Colonic mucosa (tissue), 4 donors: ENCODE measurements around the gene HDAC4. TPM values are rescaled to one million over a fixed set of nuclear protein-coding genes. Genes with fewer than 3 reads are reported as not detected.

Experiments used
- DNase-seq: peaks from one replicate; pipeline ENCODE4 v3.0.0-alpha.2; 2020
- H3K27ac ChIP-seq: fragments of 200-600 bp; one replicate; pipeline ENCODE4 v1.8.0; 2021
- H3K27me3 ChIP-seq: fragments of 200-600 bp; one replicate; pipeline ENCODE4 v1.8.0; 2021
- H3K36me3 ChIP-seq: fragments of 200-600 bp; one replicate; pipeline ENCODE4 v1.8.0; 2021
- H3K4me1 ChIP-seq: fragments of 200-600 bp; one replicate; pipeline ENCODE4 v1.8.0; 2021; ENCODE audit warnings: mild to moderate bottlenecking
- H3K4me3 ChIP-seq: fragments of 200-600 bp; one replicate; pipeline ENCODE4 v1.8.0; 2021
- H3K9ac ChIP-seq, 2 donors: one replicate each; pipeline ENCODE4 v1.7.0; 2013; ENCODE audit warnings: control low read depth in 2 of 2, low read depth in 2 of 2, low read length in 2 of 2
- H3K9me3 ChIP-seq: fragments of 200-600 bp; one replicate; pipeline ENCODE4 v1.8.0; 2021
- intact Hi-C: fragments of 100-400 bp; cut with DNase I; formaldehyde crosslinking; loops from one replicate; pipeline ENCODE4 v1.14.1; 2022
- total RNA-seq, 2 donors: library from RNA; stranded (reverse); fragmentation: NEBNext Ultra II Directional in 1 of 2; extraction: Animal tissue kit (Norgen Biotek cat#: 25700) in 1 of 2; gene quantifications; one replicate each; pipeline ENCODE4 v1.2.1, GENCODE V29; 2021
- TF ChIP-seq, protein P1 (sequence below): fragments of 200-600 bp; IDR thresholded peaks from one replicate; pipeline ENCODE4 v1.8.0; 2022; ENCODE audit warnings: antibody characterized with exemption, mild to moderate bottlenecking
- donor health status: healthy.
- donor health status: DM: no; HTN: no; CAD: no.
- donor health status: DM: no; HTN: no; CAD: no.

HDAC4 gene
- total RNA-seq, 2 donors from 2014 or later = 35.3 to 46.8 TPM

DNA sequence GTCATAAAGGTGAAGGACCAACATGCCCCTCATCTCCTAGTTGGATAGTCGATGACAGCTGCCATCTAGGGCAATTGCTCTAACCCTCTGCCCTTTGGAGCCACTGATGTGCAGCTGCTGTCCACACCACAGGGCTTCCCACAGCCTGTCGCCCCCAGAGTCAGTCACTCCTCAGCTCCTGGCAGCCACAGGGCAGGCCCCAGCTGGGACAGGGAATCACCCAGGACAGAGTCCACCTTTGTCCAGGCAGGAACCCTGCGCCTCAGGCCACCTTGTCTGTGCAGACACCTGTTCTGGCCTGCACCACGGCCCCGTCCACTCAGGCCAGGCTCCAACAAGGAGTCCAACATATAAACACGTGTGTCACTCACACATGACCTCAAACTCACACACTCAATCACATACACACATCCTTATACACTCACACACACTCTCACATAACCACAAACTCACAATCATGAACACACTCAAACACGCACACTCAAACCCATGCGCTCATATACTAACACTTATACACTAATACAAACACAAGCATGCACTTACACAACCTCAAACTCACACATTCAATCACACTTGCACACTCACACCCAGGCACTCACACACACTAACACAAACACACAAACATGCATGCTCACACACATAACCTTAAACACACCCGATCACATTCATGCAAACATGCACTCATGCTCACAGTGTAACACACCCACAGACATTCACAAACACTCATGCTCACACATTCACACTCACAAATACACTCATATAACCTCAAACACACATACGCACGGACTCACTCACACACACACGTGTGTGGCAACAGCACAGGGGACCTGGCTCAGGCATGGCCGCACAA is 29.7 kb downstream of the HDAC4 start:
- H3K9me3 ChIP-seq = no peaks in the 10 kb centered on the region
- no peaks in the 10 kb centered on the region for H3K27me3 ChIP-seq
- H3K4me3 ChIP-seq = no peak overlapping the region
- H3K27ac ChIP-seq = no peak overlapping the region
- DNase-seq = no peak
- intact Hi-C loops = no loop called here
- no peaks in the 10 kb centered on the region for H3K4me1 ChIP-seq
- no peak overlapping the region for H3K9ac ChIP-seq
- TF ChIP-seq, protein P1, sequence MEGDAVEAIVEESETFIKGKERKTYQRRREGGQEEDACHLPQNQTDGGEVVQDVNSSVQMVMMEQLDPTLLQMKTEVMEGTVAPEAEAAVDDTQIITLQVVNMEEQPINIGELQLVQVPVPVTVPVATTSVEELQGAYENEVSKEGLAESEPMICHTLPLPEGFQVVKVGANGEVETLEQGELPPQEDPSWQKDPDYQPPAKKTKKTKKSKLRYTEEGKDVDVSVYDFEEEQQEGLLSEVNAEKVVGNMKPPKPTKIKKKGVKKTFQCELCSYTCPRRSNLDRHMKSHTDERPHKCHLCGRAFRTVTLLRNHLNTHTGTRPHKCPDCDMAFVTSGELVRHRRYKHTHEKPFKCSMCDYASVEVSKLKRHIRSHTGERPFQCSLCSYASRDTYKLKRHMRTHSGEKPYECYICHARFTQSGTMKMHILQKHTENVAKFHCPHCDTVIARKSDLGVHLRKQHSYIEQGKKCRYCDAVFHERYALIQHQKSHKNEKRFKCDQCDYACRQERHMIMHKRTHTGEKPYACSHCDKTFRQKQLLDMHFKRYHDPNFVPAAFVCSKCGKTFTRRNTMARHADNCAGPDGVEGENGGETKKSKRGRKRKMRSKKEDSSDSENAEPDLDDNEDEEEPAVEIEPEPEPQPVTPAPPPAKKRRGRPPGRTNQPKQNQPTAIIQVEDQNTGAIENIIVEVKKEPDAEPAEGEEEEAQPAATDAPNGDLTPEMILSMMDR = no peak
- H3K36me3 ChIP-seq = no peaks in the 10 kb centered on the region

DNA sequence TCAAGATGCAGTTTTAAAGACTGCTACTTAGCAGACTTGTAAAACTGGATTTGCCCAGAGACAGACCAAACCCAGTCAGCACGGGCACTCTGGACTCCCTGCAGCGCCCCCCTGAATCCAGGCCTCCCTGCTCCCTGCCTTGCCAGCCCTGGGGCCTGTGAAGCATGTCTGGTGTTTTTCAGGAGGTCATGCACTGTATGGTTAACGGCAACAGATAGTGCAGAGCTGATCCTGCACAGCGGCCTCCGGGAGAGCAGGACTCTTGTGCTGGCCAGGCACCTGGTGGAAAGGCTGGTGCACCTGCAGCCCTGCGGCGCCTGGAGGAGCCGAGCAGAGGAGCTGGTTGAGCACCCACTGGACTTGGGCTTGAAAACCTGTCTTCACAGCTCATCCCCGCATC is 30.4 kb downstream of the HDAC4 start:
- H3K27ac ChIP-seq = no peak overlapping the region
- no peak overlapping the region for H3K9ac ChIP-seq
- H3K4me1 ChIP-seq = no peaks in the 10 kb centered on the region
- TF ChIP-seq, protein P1 = no peak
- no peaks in the 10 kb centered on the region for H3K36me3 ChIP-seq
- H3K27me3 ChIP-seq = no peaks in the 10 kb centered on the region
- H3K9me3 ChIP-seq = no peaks in the 10 kb centered on the region
- intact Hi-C loops = no loop called here
- no peak for DNase-seq
- H3K4me3 ChIP-seq = no peak overlapping the region

DNA sequence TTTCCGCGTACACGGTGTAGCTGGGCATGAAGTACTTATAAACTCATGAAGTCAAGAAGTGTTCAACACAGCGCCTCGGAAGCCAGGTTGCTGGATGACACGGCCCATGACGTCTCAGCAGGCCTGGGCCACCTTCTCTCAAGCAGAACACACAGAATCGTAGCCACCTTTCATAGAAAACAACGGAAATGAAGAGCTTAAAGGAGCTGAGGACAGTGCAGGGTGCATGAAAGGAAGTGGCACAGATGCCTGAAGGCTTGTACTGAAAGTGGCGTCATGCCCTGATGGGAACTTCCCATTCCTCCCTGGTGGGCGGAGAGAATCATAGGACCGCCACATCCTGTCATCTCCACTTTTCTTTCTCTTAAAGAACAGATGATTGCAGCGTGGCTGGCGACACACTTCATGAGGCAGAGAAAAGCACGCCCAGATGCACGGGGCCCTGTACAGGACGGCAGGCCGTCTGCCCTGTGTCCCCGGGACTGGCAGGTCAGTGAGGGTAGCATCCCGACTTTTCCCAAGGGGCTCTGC is 31.1 kb downstream of the HDAC4 start:
- H3K27ac ChIP-seq = no peak overlapping the region
- no peak overlapping the region for H3K4me3 ChIP-seq
- intact Hi-C loops = no loop called here
- no peak overlapping the region for H3K9ac ChIP-seq
- no peaks in the 10 kb centered on the region for H3K36me3 ChIP-seq
- no peaks in the 10 kb centered on the region for H3K27me3 ChIP-seq
- H3K9me3 ChIP-seq = no peaks in the 10 kb centered on the region
- no peaks in the 10 kb centered on the region for H3K4me1 ChIP-seq
- no peak for DNase-seq
- TF ChIP-seq, protein P1 = no peak

DNA sequence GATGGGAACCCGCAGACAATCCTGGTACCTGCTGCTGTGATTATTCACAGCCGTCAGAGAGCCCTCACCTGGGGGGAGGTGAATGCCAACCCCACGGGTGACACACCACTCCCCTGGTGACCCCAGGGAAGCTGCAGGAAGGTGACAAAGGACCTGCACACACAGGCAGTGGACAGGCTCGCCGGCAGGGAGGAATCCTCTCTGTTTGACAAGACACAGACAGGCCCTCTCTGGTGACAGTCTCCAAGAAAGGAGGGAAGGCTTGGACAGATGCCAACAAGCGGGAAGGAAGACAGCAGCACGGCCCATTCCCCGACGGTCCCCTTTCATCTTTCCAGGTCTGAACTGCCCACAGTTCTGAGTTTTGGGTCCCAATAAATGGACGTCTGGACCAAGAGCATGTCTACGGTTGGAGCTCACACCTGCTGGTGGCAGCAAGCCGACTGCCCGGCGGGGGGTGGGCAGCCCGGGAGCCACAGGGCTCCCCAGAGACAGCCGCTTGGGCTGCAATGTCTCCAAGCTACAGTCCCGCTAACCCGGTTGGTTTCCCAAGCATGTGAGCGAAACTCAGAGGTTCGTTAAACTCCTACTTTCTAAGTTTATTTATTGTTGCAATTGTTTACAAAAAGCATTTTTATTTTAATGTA is 31.8 kb downstream of the HDAC4 start:
- Histone ChIP-seq H3K4me3 (no peak overlapping the region), H3K27ac (no peak overlapping the region), H3K9ac (no peak overlapping the region), H3K4me1 (no peaks in the 10 kb centered on the region), H3K9me3 (no peaks in the 10 kb centered on the region), H3K27me3 (no peaks in the 10 kb centered on the region), H3K36me3 (no peaks in the 10 kb centered on the region)
- intact Hi-C loops = no loop called here
- no peak for DNase-seq
- TF ChIP-seq, protein P1 = no peak

DNA sequence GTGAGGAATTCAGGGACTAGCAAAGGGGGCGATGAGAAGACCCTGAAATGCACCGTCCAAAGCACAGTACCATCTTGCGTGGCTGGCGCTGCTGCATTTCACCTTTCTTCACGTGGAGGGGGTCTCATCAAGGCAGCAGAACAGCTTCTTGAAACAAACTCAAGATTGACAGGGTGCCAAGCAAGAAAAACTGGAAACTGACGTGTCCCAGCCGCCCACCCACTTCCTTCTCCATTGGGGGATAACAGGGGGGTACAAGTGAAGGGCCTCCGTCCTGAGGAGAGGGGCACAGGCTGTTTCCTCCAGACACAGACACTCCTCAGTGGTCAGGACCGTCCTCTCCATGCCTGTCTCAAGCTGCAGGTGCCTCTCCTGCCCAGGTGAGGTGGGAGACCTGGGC is 32.5 kb downstream of the HDAC4 start:
- Histone ChIP-seq H3K9me3 (no peaks in the 10 kb centered on the region), H3K9ac (no peak overlapping the region), H3K27ac (no peak overlapping the region), H3K27me3 (no peaks in the 10 kb centered on the region), H3K4me3 (no peak overlapping the region), H3K36me3 (no peaks in the 10 kb centered on the region), H3K4me1 (no peaks in the 10 kb centered on the region)
- intact Hi-C loops = no loop called here
- DNase-seq = no peak
- TF ChIP-seq, protein P1 = no peak
